HG02885 (cell line): ENCODE data around the gene SPATA46.

Source experiments
- ATAC-seq: cut with Tn5 transposase; IDR thresholded peaks from one replicate; pipeline ENCODE4 v1.9.1; 2021; ENCODE audit warnings: mild to moderate bottlenecking; ENCODE audit not compliant: unreplicated experiment, poor library complexity

Gene SPATA46

DNA sequence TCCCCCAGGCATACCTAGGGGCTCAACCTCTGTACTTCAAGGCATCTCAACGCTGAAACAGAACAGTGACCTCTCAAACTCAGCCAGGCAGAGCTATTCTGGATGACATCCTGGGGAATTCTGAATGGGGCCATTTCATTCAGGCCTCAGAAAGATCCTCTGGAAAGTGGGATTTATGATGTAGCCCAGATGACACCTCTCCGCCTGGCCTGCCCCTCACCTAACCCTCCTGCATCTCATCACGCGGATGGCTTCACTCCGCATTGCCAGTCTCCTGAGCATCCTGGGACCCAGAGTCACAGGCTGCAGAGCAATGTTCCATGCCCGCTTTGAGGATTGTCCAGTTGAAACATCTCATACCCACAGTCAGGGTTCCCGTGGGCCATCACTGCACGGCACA, 1.2 kb downstream of the SPATA46 start:
- ATAC-seq = no peak

DNA sequence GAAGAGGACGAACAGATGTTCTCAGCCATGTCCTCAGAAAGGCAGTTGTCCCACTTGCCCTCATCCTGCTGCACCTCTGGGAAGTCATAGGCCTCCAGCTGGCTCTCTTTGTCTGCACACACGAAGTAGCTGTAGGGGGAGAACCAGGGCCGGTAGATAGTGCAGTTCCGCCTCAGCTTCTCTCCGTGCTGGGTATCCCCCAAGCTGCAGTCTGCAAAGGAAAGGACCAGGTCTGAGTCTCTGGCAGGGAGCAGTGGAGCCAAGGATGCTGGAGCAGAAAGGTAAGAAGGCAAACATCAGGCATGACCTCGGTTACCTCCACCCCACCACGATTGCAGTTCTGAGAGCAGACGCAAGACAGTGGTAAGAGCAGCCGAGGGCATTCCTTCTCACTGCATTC, 2.2 kb downstream of the SPATA46 start:
- no peak for ATAC-seq

DNA sequence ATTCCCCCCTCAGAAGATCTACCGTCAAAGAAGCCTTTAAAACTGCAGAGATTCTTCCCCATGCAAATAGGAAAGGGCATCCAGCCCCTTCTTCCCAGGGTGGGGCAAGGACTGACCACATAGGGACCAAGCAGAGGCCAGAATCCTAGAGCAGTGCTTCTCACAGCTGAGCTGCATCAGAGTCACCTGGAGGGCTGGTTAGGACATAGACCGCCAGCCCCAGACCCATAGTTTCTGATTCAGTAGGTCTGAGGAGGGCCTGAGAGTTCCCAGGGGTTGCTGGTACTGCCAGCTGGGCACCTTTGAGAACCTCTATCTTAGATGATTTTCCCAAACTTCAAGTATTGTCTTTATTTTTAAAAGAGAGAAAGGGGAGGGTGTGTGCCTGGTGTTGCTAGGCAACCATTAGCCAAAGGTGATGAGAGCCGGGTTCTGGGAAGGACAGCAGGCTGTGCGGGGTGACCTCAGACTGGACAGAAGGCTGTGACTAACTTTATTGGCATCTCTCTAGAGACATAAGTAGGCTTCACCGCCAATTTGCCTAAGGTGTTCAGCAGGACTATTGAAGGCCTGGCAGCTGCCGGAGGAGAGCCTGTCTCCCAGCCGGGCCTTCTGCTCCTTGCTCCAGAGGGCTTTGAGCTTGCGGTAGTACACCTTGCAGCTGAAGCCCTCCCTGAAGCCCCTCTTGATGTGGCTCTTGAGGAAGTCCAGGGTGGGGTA, 3.0 kb downstream of the SPATA46 start:
- no peak for ATAC-seq

DNA sequence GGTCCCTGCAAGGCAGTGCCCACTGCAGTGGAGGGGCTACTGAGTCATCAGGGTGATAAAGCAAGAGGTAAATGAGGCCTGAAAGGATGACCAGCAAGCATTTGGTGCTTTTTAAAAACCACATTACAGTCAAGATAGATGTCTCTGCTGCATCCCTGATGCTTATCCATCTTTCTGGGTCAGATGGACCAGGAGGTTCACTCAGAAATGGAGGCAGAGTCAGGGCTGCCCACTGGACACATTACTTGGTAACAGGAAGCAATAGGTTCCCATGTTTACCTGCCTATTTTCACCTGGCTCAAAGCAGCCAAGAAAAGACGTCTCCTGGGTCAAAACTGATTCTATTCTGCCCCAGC, 3.6 kb downstream of the SPATA46 start:
- ATAC-seq = no peak

DNA sequence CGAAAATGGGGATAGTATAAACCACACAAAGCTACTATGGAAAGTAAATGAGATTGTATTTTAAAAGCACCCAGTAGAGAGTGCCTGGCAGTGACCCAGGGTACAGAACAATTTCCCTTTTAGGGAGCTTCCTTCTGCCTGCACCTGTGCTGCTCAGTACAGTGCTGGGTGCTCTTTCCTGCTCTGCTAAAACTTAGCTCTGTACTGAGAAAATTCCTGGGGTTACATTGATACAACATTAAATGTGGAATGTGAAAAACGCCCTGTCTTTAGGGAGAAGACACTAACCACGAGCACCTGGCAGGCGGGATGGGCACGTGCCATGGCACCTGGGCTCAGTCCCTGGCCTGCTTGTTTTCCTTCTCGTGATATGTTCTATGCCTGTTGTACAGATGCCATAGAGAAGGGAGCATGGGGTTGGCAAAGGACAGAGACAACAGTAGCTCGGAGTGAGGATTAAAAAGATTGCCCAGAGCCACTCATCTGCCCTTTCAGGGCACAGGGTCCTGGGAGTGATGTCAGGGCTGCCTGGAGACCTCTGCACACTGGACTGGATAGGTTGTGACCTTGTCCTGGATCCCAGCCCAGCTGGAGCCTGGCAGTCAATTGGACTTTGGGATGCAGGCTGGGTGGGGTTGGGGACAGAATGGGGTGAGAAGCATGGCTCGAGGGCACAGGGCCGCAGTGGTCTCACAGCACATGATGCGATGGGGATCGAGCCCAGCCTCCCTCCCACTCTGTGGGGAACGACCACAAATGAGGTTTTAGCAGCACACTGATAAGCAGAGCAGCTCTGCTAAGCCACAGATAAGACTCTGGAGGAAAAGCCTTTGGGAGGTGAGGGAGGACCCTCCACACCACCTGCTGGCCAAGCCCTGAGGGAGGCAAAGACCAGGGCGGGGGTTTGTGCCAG, 4.2 kb downstream of the SPATA46 start:
- ATAC-seq = no peak

DNA sequence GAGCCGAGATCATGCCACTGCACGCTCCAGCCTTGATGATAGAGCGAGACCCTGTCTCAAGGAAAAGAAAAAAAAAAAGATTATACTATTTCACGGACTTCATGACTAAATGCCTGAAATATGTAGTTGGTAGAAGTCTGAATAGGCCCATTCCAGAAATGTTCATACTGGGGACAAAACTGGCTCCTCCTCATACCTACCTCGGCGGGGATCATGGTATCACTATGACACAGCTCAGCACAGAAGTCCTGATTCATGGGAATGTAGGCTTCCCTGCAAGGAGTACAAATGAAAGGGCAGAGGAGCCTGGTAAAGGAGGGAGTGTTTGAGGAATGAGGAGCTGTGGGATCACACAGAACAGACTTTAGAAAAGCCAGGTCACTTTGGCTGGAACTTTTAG, 5.0 kb downstream of the SPATA46 start:
- ATAC-seq = no peak

DNA sequence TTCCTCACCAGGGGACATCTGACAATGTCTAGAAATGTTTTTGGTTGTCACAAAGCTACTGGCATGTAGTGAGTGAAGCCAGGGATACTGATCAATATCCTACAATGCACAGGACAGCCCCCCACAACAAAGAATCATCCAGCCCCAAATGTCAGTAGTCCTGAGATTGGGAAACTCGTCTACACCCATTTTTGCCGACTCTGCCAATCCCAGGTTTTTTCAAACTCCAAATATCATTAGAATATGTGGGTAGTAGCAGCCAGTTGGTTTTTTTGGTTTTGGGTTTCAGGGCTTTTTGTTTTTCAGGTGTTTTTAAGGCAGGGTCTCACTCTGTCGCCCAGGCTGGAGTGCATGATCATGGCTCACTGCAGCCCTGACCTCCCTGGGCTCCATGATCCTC, 5.9 kb downstream of the SPATA46 start:
- ATAC-seq = no peak

DNA sequence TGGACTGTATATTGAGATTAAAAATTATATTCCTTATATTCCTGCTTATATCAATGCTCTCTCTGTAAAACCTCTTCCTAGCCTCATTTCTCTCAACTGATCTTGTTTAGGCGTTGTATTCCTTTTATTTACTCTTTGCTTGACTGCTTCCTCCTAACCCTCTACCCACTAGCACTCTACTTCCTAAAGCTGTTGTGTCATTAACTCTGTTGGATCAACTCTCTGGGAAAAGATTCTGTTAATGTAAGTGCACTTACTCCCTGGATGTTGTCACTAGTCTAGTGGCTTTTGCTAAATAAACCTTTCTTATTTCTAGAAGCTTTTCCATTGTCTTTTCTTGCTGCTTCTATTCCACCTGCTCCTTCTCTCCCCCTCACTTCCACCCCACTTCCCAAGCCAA, 6.5 kb downstream of the SPATA46 start:
- no peak for ATAC-seq

DNA sequence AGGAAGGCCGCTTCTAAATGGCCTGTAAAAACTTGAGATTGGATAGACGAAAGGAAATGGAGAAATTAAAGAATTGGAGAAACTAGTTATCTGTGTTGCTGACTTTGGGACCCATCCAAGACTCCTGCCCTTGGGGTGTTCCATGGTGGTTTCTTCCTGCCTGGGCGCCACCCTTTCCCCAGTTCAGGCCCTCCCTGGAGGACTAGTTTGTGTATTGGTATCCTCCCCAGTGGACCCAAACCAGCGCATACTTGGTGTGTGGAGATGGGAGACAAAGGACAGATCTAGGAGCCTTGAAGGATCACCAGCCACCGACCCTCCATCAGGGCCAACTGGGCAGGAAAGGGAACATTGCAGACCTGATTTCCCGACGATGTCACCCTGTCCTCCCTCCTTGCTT, 7.1 kb downstream of the SPATA46 start:
- no peak for ATAC-seq

DNA sequence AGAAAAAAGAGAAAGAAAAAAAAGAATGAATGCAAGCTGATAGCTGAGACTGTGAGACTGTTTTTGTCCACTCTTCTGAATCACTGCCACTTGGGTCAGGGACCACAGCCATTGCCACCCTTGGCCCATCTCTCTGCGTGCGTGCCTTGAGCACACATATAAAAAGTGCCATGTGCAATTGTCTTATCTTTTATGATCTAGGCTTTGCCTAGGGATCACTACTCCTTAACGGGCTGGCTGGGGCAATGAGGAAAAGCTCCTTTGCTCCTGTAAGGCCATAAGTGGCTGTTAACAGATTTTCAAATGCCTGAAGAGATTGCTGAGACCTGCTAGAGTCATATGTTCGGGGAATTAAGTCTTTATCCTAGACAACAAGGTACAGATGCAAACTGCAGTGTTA, 8.2 kb downstream of the SPATA46 start:
- no peak for ATAC-seq

DNA sequence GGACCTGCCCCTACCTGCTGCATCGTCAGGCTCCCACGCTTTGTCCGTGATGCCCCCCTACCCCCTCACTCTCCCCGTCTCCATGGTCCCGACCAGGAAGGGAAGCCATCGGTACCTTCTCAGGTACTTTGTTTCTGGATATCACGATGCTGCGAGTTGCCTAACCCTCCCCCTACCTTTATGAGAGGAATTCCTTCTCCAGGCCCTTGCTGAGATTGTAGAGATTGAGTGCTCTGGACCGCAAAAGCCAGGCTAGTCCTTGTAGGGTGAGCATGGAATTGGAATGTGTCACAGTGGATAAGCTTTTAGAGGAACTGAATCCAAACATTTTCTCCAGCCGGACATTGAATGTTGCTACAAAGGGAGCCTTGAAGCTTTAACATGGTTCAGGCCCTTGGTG, 8.9 kb downstream of the SPATA46 start:
- no peak for ATAC-seq

DNA sequence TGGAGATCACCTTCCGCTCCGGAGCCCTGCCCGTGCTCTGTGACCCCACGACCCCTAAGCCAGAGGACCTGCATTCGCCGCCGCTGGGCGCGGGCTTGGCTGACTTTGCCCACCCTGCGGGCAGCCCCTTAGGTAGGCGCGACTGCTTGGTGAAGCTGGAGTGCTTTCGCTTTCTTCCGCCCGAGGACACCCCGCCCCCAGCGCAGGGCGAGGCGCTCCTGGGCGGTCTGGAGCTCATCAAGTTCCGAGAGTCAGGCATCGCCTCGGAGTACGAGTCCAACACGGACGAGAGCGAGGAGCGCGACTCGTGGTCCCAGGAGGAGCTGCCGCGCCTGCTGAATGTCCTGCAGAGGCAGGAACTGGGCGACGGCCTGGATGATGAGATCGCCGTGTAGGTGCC, 9.6 kb downstream of the SPATA46 start:
- ATAC-seq = no peak

DNA sequence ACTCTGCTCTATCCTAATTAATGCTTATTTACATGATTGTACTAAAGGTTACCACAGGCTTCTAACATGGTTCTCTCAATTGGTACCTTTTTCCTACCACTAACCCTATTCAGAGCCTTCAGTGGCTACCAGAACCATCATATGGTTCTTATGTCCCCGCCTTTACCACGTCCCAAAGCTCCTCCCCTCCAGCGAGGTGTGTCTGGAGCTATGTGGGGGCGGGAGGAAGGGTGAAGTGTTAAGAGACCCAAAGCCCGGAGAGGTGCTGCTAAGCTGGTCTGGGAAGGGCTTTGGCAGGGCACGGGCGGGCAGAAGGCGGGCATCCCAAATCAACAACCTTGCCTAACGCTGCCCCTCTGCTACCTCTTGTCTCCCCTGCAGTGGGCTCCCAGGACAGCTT, 10.0 kb downstream of the SPATA46 start:
- ATAC-seq = no peak

DNA sequence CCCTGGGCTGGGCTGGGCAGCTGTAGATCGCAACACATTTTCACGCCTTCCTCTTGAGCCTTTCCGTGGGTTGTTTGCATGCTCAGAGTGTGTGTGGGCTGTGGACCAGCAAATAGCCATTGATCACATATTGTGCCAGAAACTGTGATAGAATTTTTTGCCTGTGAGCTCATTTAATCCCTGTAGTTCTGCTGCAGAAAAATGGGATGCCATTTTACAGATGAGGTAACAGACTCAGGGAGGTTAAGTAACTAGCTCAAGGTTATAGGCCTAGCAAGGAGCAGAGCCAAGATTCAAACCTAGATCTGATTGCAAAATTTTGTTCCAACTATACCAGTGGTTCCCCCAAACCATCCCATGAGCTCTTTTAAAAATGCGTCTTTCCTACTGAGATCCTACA, 10.5 kb downstream of the SPATA46 start:
- ATAC-seq = no peak

DNA sequence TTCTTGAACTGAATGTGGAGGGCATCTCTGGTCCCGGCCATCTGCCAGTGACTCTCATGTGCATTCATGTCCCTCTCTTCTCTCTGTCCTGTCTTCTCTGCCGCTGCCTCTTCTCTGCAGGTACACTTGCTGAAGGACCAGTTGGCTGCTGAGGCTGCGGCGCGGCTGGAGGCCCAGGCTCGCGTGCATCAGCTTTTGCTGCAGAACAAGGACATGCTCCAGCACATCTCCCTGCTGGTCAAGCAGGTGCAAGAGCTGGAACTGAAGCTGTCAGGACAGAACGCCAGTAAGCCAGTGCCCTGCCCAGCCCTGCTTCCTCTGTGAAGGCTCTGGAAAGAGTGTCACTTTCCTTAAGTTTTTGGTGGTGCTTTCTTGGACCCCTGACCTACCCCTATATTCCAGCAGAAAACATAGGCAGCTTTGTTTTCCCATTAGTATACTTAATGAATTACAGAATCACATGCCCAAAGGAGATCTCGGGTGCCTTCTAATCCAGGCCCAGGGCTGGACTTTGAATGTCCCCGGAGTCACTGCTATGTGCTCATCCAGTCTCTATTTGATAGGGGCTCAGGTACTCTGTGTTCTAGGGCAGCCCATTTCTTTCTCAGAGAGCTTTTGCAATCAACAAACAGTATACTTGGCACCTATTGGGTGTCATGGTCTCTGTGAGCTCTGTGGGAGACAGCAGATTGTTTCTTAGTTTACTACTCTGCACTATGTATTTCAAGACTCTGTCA, 11.2 kb downstream of the SPATA46 start:
- ATAC-seq = no peak

DNA sequence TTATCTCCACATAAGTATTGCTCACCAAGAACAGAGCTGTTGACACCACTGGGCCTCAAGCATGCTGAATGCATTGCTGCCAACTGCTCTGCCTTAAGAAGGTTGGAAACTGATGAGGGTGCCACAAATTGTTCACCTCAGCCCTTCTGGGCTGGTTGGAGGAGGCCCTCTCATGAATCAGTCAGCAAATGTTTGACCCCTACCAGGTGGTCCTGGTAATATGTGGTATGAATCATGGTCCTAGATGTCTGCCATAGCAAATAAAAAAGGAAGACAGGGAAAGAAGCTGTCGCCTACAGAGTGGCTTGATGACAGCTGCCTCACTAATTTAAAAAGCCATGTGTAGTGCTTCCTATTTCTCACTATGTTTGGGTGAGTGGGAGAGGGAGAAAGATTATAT, 12.2 kb downstream of the SPATA46 start:
- no peak for ATAC-seq

DNA sequence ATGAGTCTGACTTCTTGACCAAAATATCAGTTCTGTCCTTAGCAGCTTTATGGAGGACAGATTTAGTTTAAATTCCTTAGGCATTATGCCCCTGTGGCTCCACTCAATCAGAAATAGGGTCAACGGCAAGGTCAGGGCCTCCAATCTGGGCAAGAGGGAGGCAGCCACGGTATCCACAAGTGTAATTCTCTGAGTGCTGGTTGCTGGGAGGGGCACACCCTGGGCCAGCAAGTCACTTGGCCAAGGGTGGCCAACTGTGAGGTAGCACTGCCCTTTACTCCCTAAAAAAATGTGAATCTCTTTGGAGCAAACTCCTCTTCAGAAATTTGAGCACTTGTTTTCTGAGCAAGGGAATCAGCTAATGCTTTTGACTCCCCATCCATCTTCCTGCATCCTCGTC, 12.8 kb downstream of the SPATA46 start:
- ATAC-seq = no peak

DNA sequence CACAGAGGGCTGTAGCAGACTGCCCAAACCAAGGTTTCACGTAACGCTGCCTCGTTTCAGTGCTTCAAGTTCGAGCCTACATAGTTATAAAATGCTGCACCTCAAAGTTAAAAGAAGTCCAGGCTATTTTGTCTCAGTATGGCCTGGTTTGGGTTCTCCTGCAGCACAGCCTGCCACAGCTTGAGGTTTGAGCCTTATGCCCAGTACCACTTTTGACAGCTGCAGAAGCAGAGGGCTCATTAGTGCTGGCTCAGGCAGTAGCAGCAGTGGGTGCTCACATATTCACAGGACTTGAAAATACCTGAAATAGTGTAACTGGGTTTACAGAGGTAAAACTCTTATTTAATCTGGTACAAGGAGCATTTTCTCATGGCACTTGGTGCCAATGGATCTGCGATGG, 15.3 kb downstream of the SPATA46 start:
- ATAC-seq = peak; percentile 27

DNA sequence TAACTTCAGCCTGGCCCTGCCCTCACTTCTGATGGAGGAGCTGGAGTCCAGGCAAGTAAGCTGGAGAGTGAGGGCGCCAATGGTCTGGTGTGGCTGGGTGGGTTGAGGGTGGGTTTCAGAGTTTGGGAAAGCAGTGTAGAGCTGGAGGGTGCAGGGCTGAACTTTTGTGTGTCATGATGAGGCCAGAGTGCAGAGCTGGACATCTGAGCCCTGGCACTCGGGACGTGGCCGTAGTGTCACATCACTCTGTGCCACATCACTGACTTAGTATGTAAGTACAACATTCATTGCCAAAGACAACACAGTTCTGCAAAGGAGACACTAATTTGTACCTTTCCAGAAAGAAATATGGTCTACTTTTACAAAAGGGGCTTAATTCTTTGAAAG, 15.8 kb downstream of the SPATA46 start:
- ATAC-seq = no peak

DNA sequence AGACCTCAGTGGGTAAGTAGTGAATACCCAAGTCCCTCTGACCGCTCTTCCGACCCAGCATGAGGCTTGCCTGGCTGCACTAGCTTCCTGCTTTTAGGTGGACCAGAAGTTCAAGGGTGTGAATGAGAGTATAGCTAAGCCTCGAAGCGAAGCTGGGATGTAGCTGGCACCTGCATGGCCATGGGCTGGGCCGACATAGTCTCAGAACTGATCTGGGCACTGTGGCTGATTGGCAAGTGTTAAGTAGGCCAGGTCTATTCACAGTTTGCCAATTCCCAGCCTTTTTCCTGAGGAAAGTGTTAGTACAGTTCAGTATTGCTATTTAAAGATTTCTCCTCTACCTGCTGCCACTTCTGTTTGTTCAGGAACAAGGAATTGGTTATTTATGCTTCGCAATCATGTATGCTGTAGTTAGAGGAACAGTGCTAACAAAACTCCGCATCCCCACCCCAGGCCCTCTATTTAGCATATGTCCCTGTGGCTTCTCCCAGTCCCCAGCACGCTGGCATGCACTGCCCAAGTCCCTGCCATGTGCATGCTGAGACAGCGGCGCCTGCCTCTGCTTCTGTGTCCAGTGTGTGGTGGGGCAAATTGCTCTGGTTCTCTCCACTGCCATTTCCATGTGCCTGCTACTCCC, 16.3 kb downstream of the SPATA46 start:
- no peak for ATAC-seq
